HG02678 (cell line): ENCODE data around the gene DNAAF3.
"Not testable (repeated sequence)": the region's sequence is repeated elsewhere in the genome, so short reads cannot be mapped to it uniquely, and the experiment has no call there.

ENCODE experiments used
- ATAC-seq: cut with Tn5 transposase; IDR thresholded peaks from one replicate; pipeline ENCODE4 v1.9.1; 2021; ENCODE audit warnings: mild to moderate bottlenecking, moderate library complexity; ENCODE audit not compliant: unreplicated experiment

Gene DNAAF3

GRCh38 chr19:55166530-55167268, at the start of gene DNAAF3:
TSS of gene DNAAF3 (minus strand) at chr19:55166613. CDS start at chr19:55166413, 200 bp downstream.
- peak; percentile 63 for ATAC-seq

- ATAC-seq = no peak
Observed at GRCh38 chr19:55213547-55213946, 47.1 kb upstream of the DNAAF3 start.

GRCh38 chr19:55212447-55212846, 46.0 kb upstream of the DNAAF3 start:
- ATAC-seq = no peak

GRCh38 chr19:55209693-55210472, 43.5 kb upstream of the DNAAF3 start:
- ATAC-seq = no peak

- ATAC-seq = no peak
Observed at GRCh38 chr19:55208880-55209692, 42.7 kb upstream of the DNAAF3 start, which contains the start of gene PTPRH. TSS of gene PTPRH (minus strand) at chr19:55209501. CDS start at chr19:55209433, 68 bp downstream.

- no peak for ATAC-seq
Observed at GRCh38 chr19:55206664-55207500, 40.5 kb upstream of the DNAAF3 start.

GRCh38 chr19:55202199-55202598, 35.8 kb upstream of the DNAAF3 start:
- not testable (repeated sequence) for ATAC-seq

GRCh38 chr19:55199620-55200204, 33.3 kb upstream of the DNAAF3 start:
- ATAC-seq = no peak

GRCh38 chr19:55198651-55199050, 32.2 kb upstream of the DNAAF3 start:
- ATAC-seq = no peak

GRCh38 chr19:55197528-55197927, 31.1 kb upstream of the DNAAF3 start:
- ATAC-seq = no peak

GRCh38 chr19:55196803-55197202, 30.4 kb upstream of the DNAAF3 start:
- no peak for ATAC-seq

- ATAC-seq = no peak
Observed at GRCh38 chr19:55193481-55193880, 27.1 kb upstream of the DNAAF3 start.

GRCh38 chr19:55189403-55189835, 23.0 kb upstream of the DNAAF3 start:
- ATAC-seq = no peak

GRCh38 chr19:55188625-55189024, 22.2 kb upstream of the DNAAF3 start:
- no peak for ATAC-seq

- no peak for ATAC-seq
Observed at GRCh38 chr19:55186080-55186479, 19.7 kb upstream of the DNAAF3 start.

- ATAC-seq = no peak
Observed at GRCh38 chr19:55181740-55182139, 15.3 kb upstream of the DNAAF3 start.

GRCh38 chr19:55179606-55180484, 13.4 kb upstream of the DNAAF3 start, which contains the start of gene SYT5:
TSS of gene SYT5 (minus strand) at chr19:55180289. CDS start at chr19:55179041, 1,248 bp downstream.
- ATAC-seq = no peak

- peak; percentile 88 for ATAC-seq
Observed at GRCh38 chr19:55178781-55179599, 12.6 kb upstream of the DNAAF3 start.
